Measurements from ENCODE around the gene AK9. TPM values are rescaled to one million over a fixed set of nuclear protein-coding genes. Genes with fewer than 3 reads are reported as not detected.

AK9 gene
- total RNA-seq, 1 experiment from 2014 or later = 3.5 TPM

GRCh38 chr6:109514946-109515345, 176.1 kb downstream of the AK9 start:
- ChIA-PET POLR2A (no interaction called here), CTCF (no interaction called here), RAD21 (ENCODE audit: low non-redundant PET in 1 of 2, low total read pairs in 2 of 2, uncharacterized antibody in 2 of 2, unreplicated experiment in 2 of 2) (no interaction called here)
- ATAC-seq = no peak
- H2AFZ ChIP-seq (ENCODE audit: low read depth, low read length, poor library complexity, severe bottlenecking) = no peak overlapping the region
- intact Hi-C loops (cut with micrococcal nuclease) = no loop called here
- H3K27me3 ChIP-seq (ENCODE audit: insufficient read depth, low read length) = no peaks in the 10 kb centered on the region
- H3K4me2 ChIP-seq (ENCODE audit: low read length) = no peak overlapping the region
- peaks cover 0 to 3% of the 10 kb centered on the region in 2 experiments; a peak in 1 of 4 replicates for H3K4me1 ChIP-seq (ENCODE audit: control insufficient read depth in 1 of 2, insufficient read depth in 2 of 2, low read length in 2 of 2)
- TF ChIP-seq TCF7L2 (IDR thresholded peaks at IDR 0.05; ENCODE audit: borderline replicate concordance, extremely low read depth, insufficient read depth, insufficient read length) = no peak
- no peak for TF ChIP-seq POLR2AphosphoS5 (IDR thresholded peaks at IDR 0.05; ENCODE audit: low read depth, low read length)
- no peak for TF ChIP-seq ELF1 (IDR thresholded peaks at IDR 0.05; ENCODE audit: borderline replicate concordance, low read depth)
- no peak for TF ChIP-seq EZH2phosphoT487 (IDR thresholded peaks at IDR 0.05; ENCODE audit: borderline replicate concordance)
- TF ChIP-seq ZFX (IDR thresholded peaks at IDR 0.05) = no peak
- no peaks in the 10 kb centered on the region for H4K20me1 ChIP-seq (ENCODE audit: insufficient read depth)
- H3K9ac ChIP-seq (ENCODE audit: low read length) = no peak overlapping the region
- no peaks in the 10 kb centered on the region; the same call in 1 of the 2 replicates for H3K9me2 ChIP-seq (ENCODE audit: insufficient read depth)
- no TSS peak for BruUV-seq (replicated peaks)
- no peak for DNase-seq (ENCODE audit: low read depth, low spot score)
- no peaks in the 10 kb centered on the region for H3K79me2 ChIP-seq (ENCODE audit: insufficient read depth, low read length)
- H3K4me3 ChIP-seq (replicated peaks in 1 of 2; ENCODE audit: low read depth in 1 of 2, low read length in 2 of 2) = no peak overlapping the region
- H3K36me3 ChIP-seq (ENCODE audit: control insufficient read depth in 1 of 2, insufficient read depth in 2 of 2, low read length in 2 of 2) = no peaks in the 10 kb centered on the region
- no peaks in the 10 kb centered on the region for H3K9me3 ChIP-seq (ENCODE audit: control insufficient read depth in 1 of 2, insufficient read depth in 1 of 2, low read depth in 1 of 2, low read length in 2 of 2)
- H3K27ac ChIP-seq (ENCODE audit: low read depth, low read length) = no peak overlapping the region

GRCh38 chr6:109513571-109514071, 177.4 kb downstream of the AK9 start:
- no peak overlapping the region for H3K9ac ChIP-seq (ENCODE audit: low read length)
- H3K79me2 ChIP-seq (ENCODE audit: insufficient read depth, low read length) = no peaks in the 10 kb centered on the region
- POLR2A ChIA-PET = no interaction called here
- DNase-seq (ENCODE audit: low read depth, low spot score) (no peak), ATAC-seq (no peak)
- H3K9me3 ChIP-seq (ENCODE audit: control insufficient read depth in 1 of 2, insufficient read depth in 1 of 2, low read depth in 1 of 2, low read length in 2 of 2) = no peaks in the 10 kb centered on the region
- H3K36me3 ChIP-seq (ENCODE audit: control insufficient read depth in 1 of 2, insufficient read depth in 2 of 2, low read length in 2 of 2) = no peaks in the 10 kb centered on the region
- H4K20me1 ChIP-seq (ENCODE audit: insufficient read depth) = no peaks in the 10 kb centered on the region
- TF ChIP-seq POLR2AphosphoS5 (IDR thresholded peaks at IDR 0.05; ENCODE audit: low read depth, low read length) (no peak), ZFX (IDR thresholded peaks at IDR 0.05) (no peak), POLR2A (IDR thresholded peaks at IDR 0.05; ENCODE audit: borderline replicate concordance, extremely low read depth, insufficient read depth, insufficient read length) (no peak), CBX3 (IDR thresholded peaks at IDR 0.05; ENCODE audit: low read depth) (no peak), RAD21 (IDR thresholded peaks at IDR 0.05; ENCODE audit: low read depth) (no peak), CEBPB (IDR thresholded peaks at IDR 0.05; ENCODE audit: low read depth) (no peak), EZH2 (IDR thresholded peaks at IDR 0.05) (no peak), ELF1 (IDR thresholded peaks at IDR 0.05; ENCODE audit: borderline replicate concordance, low read depth) (no peak), ZNF274 (IDR thresholded peaks at IDR 0.05; ENCODE audit: low read depth, low read length) (no peak)
- TF ChIP-seq, protein P1, sequence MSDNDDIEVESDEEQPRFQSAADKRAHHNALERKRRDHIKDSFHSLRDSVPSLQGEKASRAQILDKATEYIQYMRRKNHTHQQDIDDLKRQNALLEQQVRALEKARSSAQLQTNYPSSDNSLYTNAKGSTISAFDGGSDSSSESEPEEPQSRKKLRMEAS (IDR thresholded peaks at IDR 0.05) = no peak
- TF ChIP-seq, protein P2, sequence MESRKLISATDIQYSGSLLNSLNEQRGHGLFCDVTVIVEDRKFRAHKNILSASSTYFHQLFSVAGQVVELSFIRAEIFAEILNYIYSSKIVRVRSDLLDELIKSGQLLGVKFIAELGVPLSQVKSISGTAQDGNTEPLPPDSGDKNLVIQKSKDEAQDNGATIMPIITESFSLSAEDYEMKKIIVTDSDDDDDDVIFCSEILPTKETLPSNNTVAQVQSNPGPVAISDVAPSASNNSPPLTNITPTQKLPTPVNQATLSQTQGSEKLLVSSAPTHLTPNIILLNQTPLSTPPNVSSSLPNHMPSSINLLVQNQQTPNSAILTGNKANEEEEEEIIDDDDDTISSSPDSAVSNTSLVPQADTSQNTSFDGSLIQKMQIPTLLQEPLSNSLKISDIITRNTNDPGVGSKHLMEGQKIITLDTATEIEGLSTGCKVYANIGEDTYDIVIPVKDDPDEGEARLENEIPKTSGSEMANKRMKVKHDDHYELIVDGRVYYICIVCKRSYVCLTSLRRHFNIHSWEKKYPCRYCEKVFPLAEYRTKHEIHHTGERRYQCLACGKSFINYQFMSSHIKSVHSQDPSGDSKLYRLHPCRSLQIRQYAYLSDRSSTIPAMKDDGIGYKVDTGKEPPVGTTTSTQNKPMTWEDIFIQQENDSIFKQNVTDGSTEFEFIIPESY (IDR thresholded peaks at IDR 0.05; ENCODE audit: extremely low read depth, insufficient replicate concordance, low read length) = no peak
- TF ChIP-seq, protein P3, sequence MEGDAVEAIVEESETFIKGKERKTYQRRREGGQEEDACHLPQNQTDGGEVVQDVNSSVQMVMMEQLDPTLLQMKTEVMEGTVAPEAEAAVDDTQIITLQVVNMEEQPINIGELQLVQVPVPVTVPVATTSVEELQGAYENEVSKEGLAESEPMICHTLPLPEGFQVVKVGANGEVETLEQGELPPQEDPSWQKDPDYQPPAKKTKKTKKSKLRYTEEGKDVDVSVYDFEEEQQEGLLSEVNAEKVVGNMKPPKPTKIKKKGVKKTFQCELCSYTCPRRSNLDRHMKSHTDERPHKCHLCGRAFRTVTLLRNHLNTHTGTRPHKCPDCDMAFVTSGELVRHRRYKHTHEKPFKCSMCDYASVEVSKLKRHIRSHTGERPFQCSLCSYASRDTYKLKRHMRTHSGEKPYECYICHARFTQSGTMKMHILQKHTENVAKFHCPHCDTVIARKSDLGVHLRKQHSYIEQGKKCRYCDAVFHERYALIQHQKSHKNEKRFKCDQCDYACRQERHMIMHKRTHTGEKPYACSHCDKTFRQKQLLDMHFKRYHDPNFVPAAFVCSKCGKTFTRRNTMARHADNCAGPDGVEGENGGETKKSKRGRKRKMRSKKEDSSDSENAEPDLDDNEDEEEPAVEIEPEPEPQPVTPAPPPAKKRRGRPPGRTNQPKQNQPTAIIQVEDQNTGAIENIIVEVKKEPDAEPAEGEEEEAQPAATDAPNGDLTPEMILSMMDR (IDR thresholded peaks at IDR 0.05 in 2 of 3, conservative IDR thresholded peaks at IDR 0.05 in 1 of 3; ENCODE audit: borderline replicate concordance in 1 of 3, insufficient read depth in 1 of 3, low read depth in 2 of 3, low read length in 2 of 3) = no peak
- no peak overlapping the region for H3K27ac ChIP-seq (ENCODE audit: low read depth, low read length)
- RAD21 ChIA-PET (ENCODE audit: low non-redundant PET in 1 of 2, low total read pairs in 2 of 2, uncharacterized antibody in 2 of 2, unreplicated experiment in 2 of 2) = no interaction called here
- no peaks in the 10 kb centered on the region for H3K27me3 ChIP-seq (ENCODE audit: insufficient read depth, low read length)
- peak overlapping the region; percentile 63 for H2AFZ ChIP-seq (ENCODE audit: low read depth, low read length, poor library complexity, severe bottlenecking)
- CTCF ChIA-PET = no interaction called here
- no peaks in the 10 kb centered on the region; the same call in 1 of the 2 replicates for H3K9me2 ChIP-seq (ENCODE audit: insufficient read depth)
- H3K4me2 ChIP-seq (ENCODE audit: low read length) = no peak overlapping the region
- H3K4me1 ChIP-seq (ENCODE audit: control insufficient read depth in 1 of 2, insufficient read depth in 2 of 2, low read length in 2 of 2) = peaks cover 0 to 3% of the 10 kb centered on the region in 2 experiments; a peak in 1 of 4 replicates
- BruUV-seq (replicated peaks) = no TSS peak
- H3K4me3 ChIP-seq (replicated peaks in 1 of 2; ENCODE audit: low read depth in 1 of 2, low read length in 2 of 2) = no peak overlapping the region
- intact Hi-C loops (cut with micrococcal nuclease) = no loop called here
